Activated T-cell treated with anti-CD3 and anti-CD28 coated beads, Interleukin-2, amount 50 U/mL, for 4 hours (primary cell): Measurements from ENCODE around the gene TRNAU1AP. TPM values are rescaled to one million over a fixed set of nuclear protein-coding genes. Genes with fewer than 3 reads are reported as not detected.
"Not testable (repeated sequence)": the region's sequence is repeated elsewhere in the genome, so short reads cannot be mapped to it uniquely, and the experiment has no call there.

Experiments
- ATAC-seq, 2 donors: fragments of 200-7000 bp; cut with Tn5 transposase; one replicate each; pipeline ENCODE4 v1.10.0; 2021
- DNase-seq: peaks from one replicate; pipeline ENCODE4 v3.0.0-alpha.2; 2020
- H3K27me3 Mint-ChIP-seq: one replicate; pipeline ENCODE4 v1.8.0; 2021; ENCODE audit warnings: low read depth, mixed read lengths
- H3K36me3 Mint-ChIP-seq: one replicate; pipeline ENCODE4 v1.8.0; 2022; ENCODE audit warnings: mixed read lengths; ENCODE audit not compliant: insufficient read depth
- H3K4me1 Mint-ChIP-seq: one replicate; pipeline ENCODE4 v1.8.0; 2021; ENCODE audit warnings: low read depth, mixed read lengths
- H3K4me3 Mint-ChIP-seq: one replicate; pipeline ENCODE4 v1.8.0; 2021; ENCODE audit warnings: mild to moderate bottlenecking, moderate library complexity, mixed read lengths
- H3K9me3 Mint-ChIP-seq: one replicate; pipeline ENCODE4 v1.8.0; 2021; ENCODE audit warnings: mixed read lengths
- total RNA-seq, 3 donors: library from RNA; stranded (reverse); gene quantifications; one replicate each; pipeline ENCODE4 v1.2.1, GENCODE V29; 2021

TRNAU1AP gene
- total RNA-seq, 3 donors from 2014 or later: 37.4 to 44.1 (median 37.7) TPM

GRCh38 chr1:28517649-28517999 is 35.3 kb upstream of the TRNAU1AP start:
- peaks cover 6% of the 10 kb centered on the region for H3K36me3 Mint-ChIP-seq
- peak; percentile 1 for ATAC-seq

GRCh38 chr1:28518000-28518744 is 34.7 kb upstream of the TRNAU1AP start:
- DNase-seq (peak; percentile 86), ATAC-seq (peak; percentile 66 to 71)
- no peaks in the 10 kb centered on the region for H3K27me3 Mint-ChIP-seq
- H3K4me3 Mint-ChIP-seq: peak overlapping the region; percentile 88
- peaks cover 36% of the 10 kb centered on the region for H3K4me1 Mint-ChIP-seq
- peaks cover 5% of the 10 kb centered on the region for H3K36me3 Mint-ChIP-seq
- H3K9me3 Mint-ChIP-seq: no peaks in the 10 kb centered on the region

More at GRCh38 chr1:28517649-28517999, 35.3 kb upstream of the TRNAU1AP start:
- no peaks in the 10 kb centered on the region for H3K27me3 Mint-ChIP-seq
- no peak for DNase-seq
- peak overlapping the region; percentile 86 for H3K4me3 Mint-ChIP-seq
- H3K4me1 Mint-ChIP-seq: peaks cover 37% of the 10 kb centered on the region
- no peaks in the 10 kb centered on the region for H3K9me3 Mint-ChIP-seq

GRCh38 chr1:28518745-28519341 is 34.0 kb upstream of the TRNAU1AP start:
- ATAC-seq (peak; percentile 41 to 49), DNase-seq (no peak)
- H3K4me3 Mint-ChIP-seq: peak overlapping the region; percentile 88
- H3K4me1 Mint-ChIP-seq: peaks cover 36% of the 10 kb centered on the region
- no peaks in the 10 kb centered on the region for H3K9me3 Mint-ChIP-seq
- peaks cover 5% of the 10 kb centered on the region for H3K36me3 Mint-ChIP-seq
- H3K27me3 Mint-ChIP-seq: no peaks in the 10 kb centered on the region

- peak overlapping the region; percentile 25 for H3K4me3 Mint-ChIP-seq
- H3K4me1 Mint-ChIP-seq: peaks cover 34% of the 10 kb centered on the region
- DNase-seq: no peak
- ATAC-seq: no peak
- peaks cover 5% of the 10 kb centered on the region for H3K36me3 Mint-ChIP-seq
- no peaks in the 10 kb centered on the region for H3K27me3 Mint-ChIP-seq
- H3K9me3 Mint-ChIP-seq: no peaks in the 10 kb centered on the region
Observed at GRCh38 chr1:28519946-28520725, 32.7 kb upstream of the TRNAU1AP start.

- H3K9me3 Mint-ChIP-seq, H3K4me3 Mint-ChIP-seq, H3K36me3 Mint-ChIP-seq, ATAC-seq, H3K27me3 Mint-ChIP-seq, DNase-seq: not testable (repeated sequence)
- peaks cover 34% of the 10 kb centered on the region for H3K4me1 Mint-ChIP-seq
Observed at GRCh38 chr1:28520796-28521195, 32.1 kb upstream of the TRNAU1AP start.

- no peaks in the 10 kb centered on the region for H3K9me3 Mint-ChIP-seq
- DNase-seq: no peak
- H3K27me3 Mint-ChIP-seq: no peaks in the 10 kb centered on the region
- peaks cover 5% of the 10 kb centered on the region for H3K36me3 Mint-ChIP-seq
- no peak for ATAC-seq
- H3K4me3 Mint-ChIP-seq: no peak overlapping the region
- H3K4me1 Mint-ChIP-seq: peaks cover 32% of the 10 kb centered on the region
Observed at GRCh38 chr1:28521502-28522164, 31.3 kb upstream of the TRNAU1AP start.

GRCh38 chr1:28522537-28522936 is 30.3 kb upstream of the TRNAU1AP start:
- H3K4me1 Mint-ChIP-seq: peaks cover 23% of the 10 kb centered on the region
- H3K36me3 Mint-ChIP-seq, ATAC-seq, H3K9me3 Mint-ChIP-seq, H3K27me3 Mint-ChIP-seq, DNase-seq, H3K4me3 Mint-ChIP-seq: not testable (repeated sequence)

GRCh38 chr1:28525002-28525642 is 27.8 kb upstream of the TRNAU1AP start:
- not testable (repeated sequence) for H3K36me3 Mint-ChIP-seq, H3K9me3 Mint-ChIP-seq, H3K4me1 Mint-ChIP-seq, DNase-seq, H3K27me3 Mint-ChIP-seq, H3K4me3 Mint-ChIP-seq, ATAC-seq

GRCh38 chr1:28526886-28527285 is 26.0 kb upstream of the TRNAU1AP start:
- H3K9me3 Mint-ChIP-seq: no peaks in the 10 kb centered on the region
- ATAC-seq (no peak), DNase-seq (no peak)
- H3K4me1 Mint-ChIP-seq: peaks cover 4% of the 10 kb centered on the region
- no peak overlapping the region for H3K4me3 Mint-ChIP-seq
- H3K36me3 Mint-ChIP-seq: peaks cover 8% of the 10 kb centered on the region
- no peaks in the 10 kb centered on the region for H3K27me3 Mint-ChIP-seq

- no peak overlapping the region for H3K4me3 Mint-ChIP-seq
- DNase-seq (no peak), ATAC-seq (no peak)
- peaks cover 16% of the 10 kb centered on the region for H3K36me3 Mint-ChIP-seq
- no peaks in the 10 kb centered on the region for H3K27me3 Mint-ChIP-seq
- no peaks in the 10 kb centered on the region for H3K4me1 Mint-ChIP-seq
- H3K9me3 Mint-ChIP-seq: no peaks in the 10 kb centered on the region
Observed at GRCh38 chr1:28530456-28530855, 22.4 kb upstream of the TRNAU1AP start.

- ATAC-seq (no peak), DNase-seq (no peak)
- peaks cover 25% of the 10 kb centered on the region for H3K36me3 Mint-ChIP-seq
- H3K27me3 Mint-ChIP-seq: no peaks in the 10 kb centered on the region
- no peaks in the 10 kb centered on the region for H3K4me1 Mint-ChIP-seq
- no peaks in the 10 kb centered on the region for H3K9me3 Mint-ChIP-seq
- no peak overlapping the region for H3K4me3 Mint-ChIP-seq
Observed at GRCh38 chr1:28534671-28535070, 18.2 kb upstream of the TRNAU1AP start.

GRCh38 chr1:28535180-28535579 is 17.7 kb upstream of the TRNAU1AP start:
- no peak for DNase-seq
- no peak for ATAC-seq
- Mint-ChIP-seq H3K4me3 (no peak overlapping the region), H3K27me3 (no peaks in the 10 kb centered on the region), H3K4me1 (no peaks in the 10 kb centered on the region), H3K36me3 (peaks cover 25% of the 10 kb centered on the region), H3K9me3 (no peaks in the 10 kb centered on the region)

GRCh38 chr1:28537457-28538199 is 15.3 kb upstream of the TRNAU1AP start:
- Mint-ChIP-seq H3K4me3 (no peak overlapping the region), H3K27me3 (no peaks in the 10 kb centered on the region), H3K36me3 (peaks cover 14% of the 10 kb centered on the region), H3K9me3 (no peaks in the 10 kb centered on the region), H3K4me1 (no peaks in the 10 kb centered on the region)
- DNase-seq (no peak), ATAC-seq (no peak)
